ENCODE measurements around the gene RTKN2.

The RTKN2 gene

GRCh38 chr10:62194924-62195674 is 73.5 kb downstream of the RTKN2 start:
- H3K27me3 ChIP-seq (ENCODE audit: control insufficient read depth in 1 of 2, insufficient read depth in 1 of 2, low read length in 2 of 2) = no peaks in the 10 kb centered on the region
- H2BK5ac ChIP-seq (ENCODE audit: low read depth, low read length, poor library complexity, severe bottlenecking) = no peak overlapping the region
- no peak overlapping the region for H4K8ac ChIP-seq (ENCODE audit: low read length)
- DNase-seq = no peak
- H2BK120ac ChIP-seq (ENCODE audit: low read depth, low read length) = no peak overlapping the region
- H3K23ac ChIP-seq (ENCODE audit: low read length in 2 of 2) = no peak overlapping the region
- H3K9me3 ChIP-seq (ENCODE audit: control insufficient read depth, low read length) = no peaks in the 10 kb centered on the region
- H2BK12ac ChIP-seq (ENCODE audit: low read length in 2 of 2) = no peak overlapping the region
- H3K4me1 ChIP-seq (ENCODE audit: control insufficient read depth, insufficient read depth, low read depth, low read length) = no peaks in the 10 kb centered on the region
- no peak overlapping the region for H3K18ac ChIP-seq (ENCODE audit: low read depth in 1 of 2, low read length in 2 of 2)
- no peak overlapping the region for H3K4me2 ChIP-seq (ENCODE audit: low read length, poor library complexity, severe bottlenecking)
- H3K79me1 ChIP-seq (replicated peaks; ENCODE audit: low read length, poor library complexity, severe bottlenecking) = no peaks in the 10 kb centered on the region
- H2BK15ac ChIP-seq (ENCODE audit: low read depth, poor library complexity, severe bottlenecking) = no peak overlapping the region
- no peak overlapping the region for H4K91ac ChIP-seq (ENCODE audit: low read length)
- no peak overlapping the region for H3K4me3 ChIP-seq (ENCODE audit: insufficient read depth in 1 of 2, low read depth in 1 of 2, low read length in 2 of 2)
- no peaks in the 10 kb centered on the region for H3K36me3 ChIP-seq (ENCODE audit: control insufficient read depth in 1 of 2, insufficient read depth in 2 of 2, low read depth in 1 of 2, low read length in 2 of 2)
- WGBS = 100% methylated on average over 1 of the region's 3 CpGs
- no peak overlapping the region for H2AK5ac ChIP-seq (ENCODE audit: low read length, severe bottlenecking)
- H2AFZ ChIP-seq (ENCODE audit: low read depth, low read length) = no peak overlapping the region
- no peak overlapping the region for H3K4ac ChIP-seq (ENCODE audit: low read depth in 1 of 2, low read length in 2 of 2)
- no peak overlapping the region for H3K9ac ChIP-seq (ENCODE audit: low read length)
- H3K14ac ChIP-seq (ENCODE audit: low read length in 2 of 2) = no peak overlapping the region
- no peak overlapping the region for H3K27ac ChIP-seq (ENCODE audit: low read length, poor library complexity, severe bottlenecking)

- H3K79me1 ChIP-seq (replicated peaks; ENCODE audit: low read length, poor library complexity, severe bottlenecking) = no peaks in the 10 kb centered on the region
- no peak overlapping the region for H2AFZ ChIP-seq (ENCODE audit: low read depth, low read length)
- WGBS = 81% methylated on average over 3 of the region's 3 CpGs
- H3K23ac ChIP-seq (ENCODE audit: low read length in 2 of 2) = no peak overlapping the region
- no peaks in the 10 kb centered on the region for H3K9me3 ChIP-seq (ENCODE audit: control insufficient read depth, low read length)
- no peak overlapping the region for H4K8ac ChIP-seq (ENCODE audit: low read length)
- H2BK12ac ChIP-seq (ENCODE audit: low read length in 2 of 2) = no peak overlapping the region
- no peak overlapping the region for H3K4me2 ChIP-seq (ENCODE audit: low read length, poor library complexity, severe bottlenecking)
- no peak for DNase-seq
- H3K27me3 ChIP-seq (ENCODE audit: control insufficient read depth in 1 of 2, insufficient read depth in 1 of 2, low read length in 2 of 2) = no peaks in the 10 kb centered on the region
- H3K4me3 ChIP-seq (ENCODE audit: insufficient read depth in 1 of 2, low read depth in 1 of 2, low read length in 2 of 2) = no peak overlapping the region
- H2BK5ac ChIP-seq (ENCODE audit: low read depth, low read length, poor library complexity, severe bottlenecking) = no peak overlapping the region
- H3K4me1 ChIP-seq (ENCODE audit: control insufficient read depth, insufficient read depth, low read depth, low read length) = no peaks in the 10 kb centered on the region
- H2BK120ac ChIP-seq (ENCODE audit: low read depth, low read length) = no peak overlapping the region
- H2BK15ac ChIP-seq (ENCODE audit: low read depth, poor library complexity, severe bottlenecking) = no peak overlapping the region
- no peak overlapping the region for H3K9ac ChIP-seq (ENCODE audit: low read length)
- no peak overlapping the region for H3K27ac ChIP-seq (ENCODE audit: low read length, poor library complexity, severe bottlenecking)
- no peak overlapping the region for H3K14ac ChIP-seq (ENCODE audit: low read length in 2 of 2)
- H3K36me3 ChIP-seq (ENCODE audit: control insufficient read depth in 1 of 2, insufficient read depth in 2 of 2, low read depth in 1 of 2, low read length in 2 of 2) = no peaks in the 10 kb centered on the region
- no peak overlapping the region for H2AK5ac ChIP-seq (ENCODE audit: low read length, severe bottlenecking)
- H3K4ac ChIP-seq (ENCODE audit: low read depth in 1 of 2, low read length in 2 of 2) = no peak overlapping the region
- H3K18ac ChIP-seq (ENCODE audit: low read depth in 1 of 2, low read length in 2 of 2) = no peak overlapping the region
- no peak overlapping the region for H4K91ac ChIP-seq (ENCODE audit: low read length)
Measured at GRCh38 chr10:62193479-62193878, 75.2 kb downstream of the RTKN2 start.

DNA sequence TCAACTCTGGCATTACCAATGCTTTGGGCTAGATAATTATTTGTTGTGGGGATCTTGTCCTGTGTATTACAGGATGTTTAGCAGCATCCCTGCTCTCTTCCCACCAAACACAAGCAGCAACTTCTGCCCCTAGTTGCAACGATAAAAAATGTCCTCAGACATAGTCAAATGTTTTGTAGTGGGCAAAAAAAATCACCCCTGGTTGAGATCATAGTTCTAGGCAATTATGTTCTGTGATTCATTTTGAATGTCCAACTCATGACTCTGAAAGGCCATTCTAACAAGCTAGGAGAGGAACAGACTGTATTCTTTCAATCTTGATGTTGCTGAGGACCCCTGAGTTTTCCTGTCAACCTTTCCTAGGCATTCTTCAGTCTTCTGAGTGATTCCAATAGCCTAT is 79.5 kb downstream of the RTKN2 start:
- Histone ChIP-seq H3K4me2 (ENCODE audit: low read length, poor library complexity, severe bottlenecking) (no peak overlapping the region), H3K4me1 (ENCODE audit: control insufficient read depth, insufficient read depth, low read depth, low read length) (no peaks in the 10 kb centered on the region), H3K14ac (ENCODE audit: low read length in 2 of 2) (no peak overlapping the region), H2AFZ (ENCODE audit: low read depth, low read length) (no peak overlapping the region), H3K18ac (ENCODE audit: low read depth in 1 of 2, low read length in 2 of 2) (no peak overlapping the region), H3K4ac (ENCODE audit: low read depth in 1 of 2, low read length in 2 of 2) (no peak overlapping the region), H4K8ac (ENCODE audit: low read length) (no peak overlapping the region), H3K36me3 (ENCODE audit: control insufficient read depth in 1 of 2, insufficient read depth in 2 of 2, low read depth in 1 of 2, low read length in 2 of 2) (no peaks in the 10 kb centered on the region), H3K9ac (ENCODE audit: low read length) (no peak overlapping the region), H3K23ac (ENCODE audit: low read length in 2 of 2) (no peak overlapping the region), H3K27ac (ENCODE audit: low read length, poor library complexity, severe bottlenecking) (no peak overlapping the region), H3K79me1 (replicated peaks; ENCODE audit: low read length, poor library complexity, severe bottlenecking) (no peaks in the 10 kb centered on the region), H2BK12ac (ENCODE audit: low read length in 2 of 2) (no peak overlapping the region), H3K4me3 (ENCODE audit: insufficient read depth in 1 of 2, low read depth in 1 of 2, low read length in 2 of 2) (no peak overlapping the region), H2BK5ac (ENCODE audit: low read depth, low read length, poor library complexity, severe bottlenecking) (no peak overlapping the region), H4K91ac (ENCODE audit: low read length) (no peak overlapping the region), H3K27me3 (ENCODE audit: control insufficient read depth in 1 of 2, insufficient read depth in 1 of 2, low read length in 2 of 2) (no peaks in the 10 kb centered on the region), H2BK120ac (ENCODE audit: low read depth, low read length) (no peak overlapping the region), H2AK5ac (ENCODE audit: low read length, severe bottlenecking) (no peak overlapping the region), H3K9me3 (ENCODE audit: control insufficient read depth, low read length) (no peaks in the 10 kb centered on the region), H2BK15ac (ENCODE audit: low read depth, poor library complexity, severe bottlenecking) (no peak overlapping the region)
- DNase-seq = no peak
- no CpG with 5 or more reads among the region's 1 CpG for WGBS

GRCh38 chr10:62188021-62188616 is 80.5 kb downstream of the RTKN2 start:
- Histone ChIP-seq H4K91ac (ENCODE audit: low read length) (no peak overlapping the region), H3K4ac (ENCODE audit: low read depth in 1 of 2, low read length in 2 of 2) (no peak overlapping the region), H3K9me3 (ENCODE audit: control insufficient read depth, low read length) (no peaks in the 10 kb centered on the region), H2AFZ (ENCODE audit: low read depth, low read length) (no peak overlapping the region), H4K8ac (ENCODE audit: low read length) (no peak overlapping the region), H3K36me3 (ENCODE audit: control insufficient read depth in 1 of 2, insufficient read depth in 2 of 2, low read depth in 1 of 2, low read length in 2 of 2) (no peaks in the 10 kb centered on the region), H3K14ac (ENCODE audit: low read length in 2 of 2) (no peak overlapping the region), H2BK5ac (ENCODE audit: low read depth, low read length, poor library complexity, severe bottlenecking) (no peak overlapping the region), H3K27ac (ENCODE audit: low read length, poor library complexity, severe bottlenecking) (no peak overlapping the region), H2BK12ac (ENCODE audit: low read length in 2 of 2) (no peak overlapping the region), H3K18ac (ENCODE audit: low read depth in 1 of 2, low read length in 2 of 2) (no peak overlapping the region), H3K27me3 (ENCODE audit: control insufficient read depth in 1 of 2, insufficient read depth in 1 of 2, low read length in 2 of 2) (no peaks in the 10 kb centered on the region), H3K9ac (ENCODE audit: low read length) (no peak overlapping the region), H2BK120ac (ENCODE audit: low read depth, low read length) (no peak overlapping the region), H2BK15ac (ENCODE audit: low read depth, poor library complexity, severe bottlenecking) (no peak overlapping the region), H2AK5ac (ENCODE audit: low read length, severe bottlenecking) (no peak overlapping the region), H3K4me2 (ENCODE audit: low read length, poor library complexity, severe bottlenecking) (no peak overlapping the region), H3K23ac (ENCODE audit: low read length in 2 of 2) (no peak overlapping the region), H3K4me3 (ENCODE audit: insufficient read depth in 1 of 2, low read depth in 1 of 2, low read length in 2 of 2) (no peak overlapping the region), H3K79me1 (replicated peaks; ENCODE audit: low read length, poor library complexity, severe bottlenecking) (no peaks in the 10 kb centered on the region), H3K4me1 (ENCODE audit: control insufficient read depth, insufficient read depth, low read depth, low read length) (no peaks in the 10 kb centered on the region)
- WGBS = 98% methylated on average over 7 of the region's 8 CpGs
- no peak for DNase-seq
